ENCODE data around the gene USP6NL. TPM values are rescaled to one million over a fixed set of nuclear protein-coding genes. Genes with fewer than 3 reads are reported as not detected.

USP6NL gene
- total RNA-seq, 1 donor from 2014 or later: 21.6 TPM

DNA sequence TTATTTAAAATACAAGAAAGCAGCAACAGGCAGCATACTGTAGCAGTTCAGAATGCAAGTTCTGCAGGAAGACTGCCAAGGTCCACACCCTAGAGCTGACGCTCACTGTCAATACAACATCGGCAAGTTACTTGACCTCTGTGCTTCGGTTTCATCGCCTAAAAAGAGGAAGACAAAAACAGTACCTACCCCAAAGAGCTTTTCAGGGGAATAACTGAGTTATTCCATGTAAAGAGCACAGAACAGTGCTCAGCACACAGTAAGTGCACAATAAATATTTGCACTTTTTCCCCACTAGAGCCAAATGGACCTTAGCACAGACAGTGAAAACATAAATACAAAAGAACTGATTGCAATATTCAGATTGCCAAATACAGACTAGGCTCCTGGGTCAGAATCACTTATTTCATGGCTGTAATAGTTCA is 88.6 kb downstream of the USP6NL start:
- DNase-seq (no peak), ATAC-seq (peak; percentile 86)
- H3K4me3 ChIP-seq: no peak overlapping the region
- peaks cover 14% of the 10 kb centered on the region for H3K4me1 ChIP-seq
- no peaks in the 10 kb centered on the region for H3K36me3 ChIP-seq
- H3K27me3 ChIP-seq: no peaks in the 10 kb centered on the region
- TF ChIP-seq, protein P1, sequence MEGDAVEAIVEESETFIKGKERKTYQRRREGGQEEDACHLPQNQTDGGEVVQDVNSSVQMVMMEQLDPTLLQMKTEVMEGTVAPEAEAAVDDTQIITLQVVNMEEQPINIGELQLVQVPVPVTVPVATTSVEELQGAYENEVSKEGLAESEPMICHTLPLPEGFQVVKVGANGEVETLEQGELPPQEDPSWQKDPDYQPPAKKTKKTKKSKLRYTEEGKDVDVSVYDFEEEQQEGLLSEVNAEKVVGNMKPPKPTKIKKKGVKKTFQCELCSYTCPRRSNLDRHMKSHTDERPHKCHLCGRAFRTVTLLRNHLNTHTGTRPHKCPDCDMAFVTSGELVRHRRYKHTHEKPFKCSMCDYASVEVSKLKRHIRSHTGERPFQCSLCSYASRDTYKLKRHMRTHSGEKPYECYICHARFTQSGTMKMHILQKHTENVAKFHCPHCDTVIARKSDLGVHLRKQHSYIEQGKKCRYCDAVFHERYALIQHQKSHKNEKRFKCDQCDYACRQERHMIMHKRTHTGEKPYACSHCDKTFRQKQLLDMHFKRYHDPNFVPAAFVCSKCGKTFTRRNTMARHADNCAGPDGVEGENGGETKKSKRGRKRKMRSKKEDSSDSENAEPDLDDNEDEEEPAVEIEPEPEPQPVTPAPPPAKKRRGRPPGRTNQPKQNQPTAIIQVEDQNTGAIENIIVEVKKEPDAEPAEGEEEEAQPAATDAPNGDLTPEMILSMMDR (IDR thresholded peaks at IDR 0.05): no peak
- intact Hi-C loops (cut with DNase I): no loop called here
- H3K27ac ChIP-seq: no peak overlapping the region
- H3K9me3 ChIP-seq: no peaks in the 10 kb centered on the region

DNA sequence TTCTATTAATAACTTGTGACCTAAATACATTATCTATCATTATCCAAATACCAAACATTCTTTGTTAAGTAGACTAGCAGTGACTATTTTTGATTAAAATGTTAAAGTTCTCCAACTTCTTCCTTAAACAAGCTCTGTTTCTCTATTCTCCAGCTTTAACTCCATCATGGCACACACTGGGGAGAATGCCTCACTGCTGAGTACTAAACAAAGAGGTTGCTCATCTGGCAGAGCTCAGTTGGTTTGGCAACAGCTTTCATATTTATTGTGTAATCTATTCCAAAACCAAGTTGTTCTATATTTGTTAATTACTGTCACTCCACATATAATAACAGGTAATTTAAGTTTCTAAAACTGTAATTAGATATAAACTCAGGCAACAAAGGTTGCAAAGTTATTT is 89.6 kb downstream of the USP6NL start:
- no peaks in the 10 kb centered on the region for H3K27me3 ChIP-seq
- ATAC-seq: no peak
- intact Hi-C loops (cut with DNase I): no loop called here
- peaks cover 14% of the 10 kb centered on the region for H3K4me1 ChIP-seq
- H3K9me3 ChIP-seq: no peaks in the 10 kb centered on the region
- no peak overlapping the region for H3K27ac ChIP-seq
- H3K36me3 ChIP-seq: no peaks in the 10 kb centered on the region
- TF ChIP-seq, protein P1 (IDR thresholded peaks at IDR 0.05): no peak
- H3K4me3 ChIP-seq: no peak overlapping the region
- no peak for DNase-seq

DNA sequence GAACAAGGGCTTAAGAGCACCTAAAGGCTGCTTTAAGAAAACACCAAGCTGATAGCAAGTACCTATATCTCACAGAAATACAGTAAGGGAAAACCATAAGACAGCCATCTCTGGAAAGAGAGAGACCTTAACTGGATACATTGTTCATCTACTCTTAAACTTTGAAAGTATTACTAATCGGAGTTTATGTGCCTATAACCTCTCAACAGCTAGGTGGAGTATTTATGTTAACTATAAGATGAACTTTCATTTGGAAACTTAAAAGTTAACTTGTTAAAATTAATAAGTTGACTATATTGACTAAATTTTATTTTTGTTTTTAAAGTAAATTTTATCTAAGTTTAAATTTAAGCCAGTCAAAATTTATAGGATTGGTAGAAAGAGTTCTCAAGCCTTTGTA is 90.6 kb downstream of the USP6NL start:
- no peaks in the 10 kb centered on the region for H3K27me3 ChIP-seq
- H3K4me1 ChIP-seq: peaks cover 16% of the 10 kb centered on the region
- H3K9me3 ChIP-seq: no peaks in the 10 kb centered on the region
- DNase-seq (no peak), ATAC-seq (no peak)
- intact Hi-C loops (cut with DNase I): no loop called here
- no peak overlapping the region for H3K27ac ChIP-seq
- H3K36me3 ChIP-seq: no peaks in the 10 kb centered on the region
- no peak overlapping the region for H3K4me3 ChIP-seq
- TF ChIP-seq, protein P1 (IDR thresholded peaks at IDR 0.05): no peak

DNA sequence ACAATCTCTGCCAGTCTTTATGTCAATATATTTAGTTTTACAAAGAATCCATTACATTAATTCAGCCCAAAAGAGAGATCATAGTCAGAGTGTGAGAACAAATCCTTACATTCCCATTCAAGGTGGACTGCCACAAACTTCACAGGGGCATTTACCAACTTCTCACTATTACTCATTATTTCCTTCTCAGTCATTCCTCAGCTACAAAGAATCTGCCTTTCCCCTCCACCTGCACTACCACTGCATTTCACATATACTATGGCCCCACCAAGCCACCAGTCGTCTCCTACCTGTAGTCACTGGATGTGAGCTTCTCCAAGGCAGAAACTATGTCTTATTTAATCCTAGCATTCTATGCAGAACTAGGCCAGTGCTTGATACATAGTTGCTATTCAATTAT is 94.3 kb downstream of the USP6NL start:
- Histone ChIP-seq H3K9me3 (no peaks in the 10 kb centered on the region), H3K4me1 (peaks cover 8% of the 10 kb centered on the region)
- intact Hi-C loops (cut with DNase I): loop anchor here (5.0 to 10.0 kb wide), 2 partner anchors 208 to 240 kb away; no protein-coding TSS in a partner anchor

DNA sequence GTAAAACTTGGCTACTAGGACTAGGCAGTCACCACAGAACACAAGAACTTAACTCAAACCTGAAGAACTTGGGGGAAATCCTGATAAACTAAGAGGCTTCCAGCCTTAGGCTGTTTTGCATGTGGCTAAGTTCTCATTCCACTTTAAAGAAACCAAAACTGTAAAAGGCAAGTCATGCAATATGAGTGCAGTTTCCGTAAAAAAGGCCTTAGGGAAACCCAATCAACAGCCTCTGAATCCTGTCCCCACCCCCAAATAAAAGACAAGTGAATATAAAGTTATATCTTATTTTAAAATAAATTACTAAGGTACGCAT is 95.1 kb downstream of the USP6NL start:
- Histone ChIP-seq H3K27me3 (no peaks in the 10 kb centered on the region), H3K4me1 (peaks cover 4% of the 10 kb centered on the region), H3K36me3 (no peaks in the 10 kb centered on the region), H3K9me3 (no peaks in the 10 kb centered on the region), H3K4me3 (no peak overlapping the region), H3K27ac (no peak overlapping the region)
- no peak for ATAC-seq
- TF ChIP-seq, protein P1 (IDR thresholded peaks at IDR 0.05): no peak
- DNase-seq: no peak
- intact Hi-C loops (cut with DNase I): loop anchor here (5.0 to 10.0 kb wide), 2 partner anchors 208 to 241 kb away; no protein-coding TSS in a partner anchor

More for the DNA sequence above, 94.3 kb downstream of the USP6NL start:
- Histone ChIP-seq H3K4me3 (no peak overlapping the region), H3K27ac (no peak overlapping the region), H3K27me3 (no peaks in the 10 kb centered on the region), H3K36me3 (no peaks in the 10 kb centered on the region)
- TF ChIP-seq, protein P1 (IDR thresholded peaks at IDR 0.05): no peak
- DNase-seq (no peak), ATAC-seq (no peak)

Data from upper lobe of right lung (tissue), 1 donor.